ENCODE data around the gene BICDL2.

The BICDL2 gene

GRCh38 chr16:3059723-3060242 lies 23.0 kb upstream of the BICDL2 start:
- no peak for TF ChIP-seq ZFP3 (CRISPR knock-in tag; IDR thresholded peaks at IDR 0.05)
- no peak for TF ChIP-seq PPARA (CRISPR knock-in tag; IDR thresholded peaks at IDR 0.05; ENCODE audit: borderline replicate concordance)
- TF ChIP-seq BACH2 (CRISPR knock-in tag; IDR thresholded peaks at IDR 0.05; ENCODE audit: borderline replicate concordance): no peak
- no peak for TF ChIP-seq TCF4 (CRISPR knock-in tag; IDR thresholded peaks at IDR 0.05; ENCODE audit: borderline replicate concordance)
- TF ChIP-seq ZNF8 (CRISPR knock-in tag; IDR thresholded peaks at IDR 0.05): no peak
- TF ChIP-seq ZFP30 (CRISPR knock-in tag; IDR thresholded peaks at IDR 0.05): no peak
- no peak for TF ChIP-seq CSRNP3 (CRISPR knock-in tag; IDR thresholded peaks at IDR 0.05)
- no peak for TF ChIP-seq TOX (CRISPR knock-in tag; IDR thresholded peaks at IDR 0.05; ENCODE audit: borderline replicate concordance)
- no peak for TF ChIP-seq OSR1 (CRISPR knock-in tag; IDR thresholded peaks at IDR 0.05)
- TF ChIP-seq POU6F1 (CRISPR knock-in tag; IDR thresholded peaks at IDR 0.05; ENCODE audit: borderline replicate concordance, low read depth): no peak
- no peak for TF ChIP-seq ARNTL (CRISPR knock-in tag; IDR thresholded peaks at IDR 0.05; ENCODE audit: borderline replicate concordance, low read depth)
- TF ChIP-seq ZNF70 (CRISPR knock-in tag; IDR thresholded peaks at IDR 0.05): no peak
- no peak for ATAC-seq

DNA sequence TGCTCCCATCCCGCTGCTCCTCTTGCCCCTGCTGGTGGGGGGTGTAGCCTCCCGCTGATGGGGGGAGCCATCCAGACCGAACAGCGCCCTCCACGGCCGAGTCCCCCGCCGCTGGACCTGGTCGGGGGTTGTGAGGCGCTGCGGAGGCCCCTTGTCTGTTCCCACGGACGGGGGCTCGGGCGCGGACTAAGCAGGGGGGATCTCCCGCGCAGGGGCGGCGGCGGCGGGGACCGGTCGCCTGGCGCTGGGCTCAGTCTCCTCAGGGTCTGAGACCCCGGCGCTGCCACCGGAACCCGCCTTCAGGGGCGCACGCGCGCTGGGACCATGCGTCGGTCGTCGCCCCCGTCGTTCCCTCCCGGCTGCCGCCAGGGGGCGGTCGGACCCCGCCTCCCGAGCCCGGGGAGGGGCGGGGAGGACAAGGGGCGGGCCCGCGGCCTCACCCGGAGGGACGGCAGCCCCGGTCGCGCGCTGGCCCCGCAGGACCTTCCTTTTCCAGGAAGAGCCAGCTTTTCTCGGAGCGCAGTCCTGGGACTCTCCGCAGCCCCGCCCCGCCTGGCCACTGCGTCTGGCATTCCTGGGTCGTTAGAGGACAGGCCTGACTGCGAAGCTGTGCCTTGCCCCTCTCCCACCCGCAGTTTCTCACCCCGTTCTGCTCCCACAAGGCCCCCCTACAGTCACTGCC lies 22.4 kb upstream of the BICDL2 start:
- TF ChIP-seq ARNTL (CRISPR knock-in tag; IDR thresholded peaks at IDR 0.05; ENCODE audit: borderline replicate concordance, low read depth) (no peak), PATZ1 (CRISPR knock-in tag; IDR thresholded peaks at IDR 0.05; ENCODE audit: borderline replicate concordance) (peak; percentile 42; the same call in 1 of the 2 replicates), PPARA (CRISPR knock-in tag; IDR thresholded peaks at IDR 0.05; ENCODE audit: borderline replicate concordance) (no peak), ZNF8 (CRISPR knock-in tag; IDR thresholded peaks at IDR 0.05) (no peak)
- peak; percentile 96 for ATAC-seq

DNA sequence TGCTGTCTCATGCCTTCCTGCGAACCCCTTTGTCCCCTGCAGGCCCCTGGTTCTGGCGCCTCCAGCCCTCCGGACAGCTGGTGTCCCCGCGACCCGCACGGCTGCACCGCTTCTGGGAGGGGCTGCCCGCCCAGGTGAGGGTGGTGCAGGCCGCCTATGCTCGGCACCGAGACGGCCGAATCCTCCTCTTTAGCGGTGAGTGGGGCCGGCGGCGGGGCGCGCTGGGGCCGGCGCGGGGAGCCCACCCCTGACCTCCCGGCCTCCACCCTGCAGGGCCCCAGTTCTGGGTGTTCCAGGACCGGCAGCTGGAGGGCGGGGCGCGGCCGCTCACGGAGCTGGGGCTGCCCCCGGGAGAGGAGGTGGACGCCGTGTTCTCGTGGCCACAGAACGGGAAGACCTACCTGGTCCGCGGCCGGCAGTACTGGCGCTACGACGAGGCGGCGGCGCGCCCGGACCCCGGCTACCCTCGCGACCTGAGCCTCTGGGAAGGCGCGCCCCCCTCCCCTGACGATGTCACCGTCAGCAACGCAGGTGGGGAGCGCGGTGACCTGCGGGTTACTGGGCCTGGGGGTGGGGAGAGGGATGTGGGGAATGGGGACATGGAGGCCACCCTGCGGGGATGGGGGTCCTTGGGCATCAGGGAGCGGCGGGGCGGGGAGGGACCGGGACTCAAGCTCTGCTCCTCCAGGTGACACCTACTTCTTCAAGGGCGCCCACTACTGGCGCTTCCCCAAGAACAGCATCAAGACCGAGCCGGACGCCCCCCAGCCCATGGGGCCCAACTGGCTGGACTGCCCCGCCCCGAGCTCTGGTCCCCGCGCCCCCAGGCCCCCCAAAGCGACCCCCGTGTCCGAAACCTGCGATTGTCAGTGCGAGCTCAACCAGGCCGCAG lies 21.6 kb upstream of the BICDL2 start:
- TF ChIP-seq GLIS3 (CRISPR knock-in tag; IDR thresholded peaks at IDR 0.05) (no peak), TCF4 (CRISPR knock-in tag; IDR thresholded peaks at IDR 0.05; ENCODE audit: borderline replicate concordance) (no peak), SNAI2 (CRISPR knock-in tag; IDR thresholded peaks at IDR 0.05) (no peak), ARNTL (CRISPR knock-in tag; IDR thresholded peaks at IDR 0.05; ENCODE audit: borderline replicate concordance, low read depth) (no peak), PATZ1 (CRISPR knock-in tag; IDR thresholded peaks at IDR 0.05; ENCODE audit: borderline replicate concordance) (no peak), ZNF565 (CRISPR knock-in tag; conservative IDR thresholded peaks at IDR 0.05; ENCODE audit: low read depth) (no peak), POU6F1 (CRISPR knock-in tag; IDR thresholded peaks at IDR 0.05; ENCODE audit: borderline replicate concordance, low read depth) (no peak)
- ATAC-seq: peak; percentile 53

All from SK-N-SH treated with all-trans-retinoic acid at 6 μM for 48 hours (cell line).